ENCODE measurements around the gene ASB5. TPM values are rescaled to one million over a fixed set of nuclear protein-coding genes. Genes with fewer than 3 reads are reported as not detected.

ASB5 gene
- total and polyA plus RNA-seq, 10 of the 15 experiments (the other 5 are each of a cell fraction or from before 2014, with no cell fraction given): not detected

GRCh38 chr4:176193938-176194337 is 75.1 kb downstream of the ASB5 start (continued):
- TF ChIP-seq REST (IDR thresholded peaks at IDR 0.05; ENCODE audit: low read depth, low read length) (no peak), HDAC6 (IDR thresholded peaks at IDR 0.05; ENCODE audit: unreplicated experiment) (no peak), IKZF2 (IDR thresholded peaks at IDR 0.05) (no peak), IKZF1 (conservative IDR thresholded peaks at IDR 0.05) (no peak), BACH1 (IDR thresholded peaks at IDR 0.05; ENCODE audit: borderline replicate concordance) (no peak), MAX (IDR thresholded peaks at IDR 0.05; ENCODE audit: low read depth, low read length) (no peak), SRF (IDR thresholded peaks at IDR 0.05; ENCODE audit: low read depth in 2 of 2, low read length in 2 of 2) (no peak)

GRCh38 chr4:176193126-176193525 is 75.9 kb downstream of the ASB5 start:
- intact Hi-C loops (cut with micrococcal nuclease; ENCODE audit: unreplicated experiment) (no loop called here), in situ Hi-C loops (cut with MboI) (no loop called here)
- TF ChIP-seq KLF5 (IDR thresholded peaks at IDR 0.05; ENCODE audit: partially characterized antibody): no peak
- no peak for TF ChIP-seq ASH2L (IDR thresholded peaks at IDR 0.05; ENCODE audit: borderline replicate concordance, low read depth)
- no peak for TF ChIP-seq SUPT20H (IDR thresholded peaks at IDR 0.05; ENCODE audit: borderline replicate concordance, control insufficient read depth, low read depth, low read length)
- no peak for TF ChIP-seq HCFC1 (IDR thresholded peaks at IDR 0.05; ENCODE audit: low read length)
- TF ChIP-seq PML (IDR thresholded peaks at IDR 0.05; ENCODE audit: low read length): no peak
- no peak for TF ChIP-seq ZNF384 (IDR thresholded peaks at IDR 0.05; ENCODE audit: borderline replicate concordance, low read depth, low read length)
- TF ChIP-seq CEBPZ (IDR thresholded peaks at IDR 0.05; ENCODE audit: low read depth, low read length): no peak
- no peak for TF ChIP-seq ZBTB33 (IDR thresholded peaks at IDR 0.05)
- TF ChIP-seq TBL1XR1 (IDR thresholded peaks at IDR 0.05; ENCODE audit: low read depth, low read length): no peak

More at GRCh38 chr4:176193126-176193525, 75.9 kb downstream of the ASB5 start:
- Histone ChIP-seq H2AFZ (ENCODE audit: control insufficient read depth, low read depth, low read length) (no peak overlapping the region), H3K4me2 (ENCODE audit: control insufficient read depth, insufficient read depth) (no peak overlapping the region), H3K27me3 (replicated peaks in 1 of 2; ENCODE audit: control insufficient read depth in 2 of 2, insufficient read depth in 2 of 2, low read length in 1 of 2) (peaks cover 0 to 1% of the 10 kb centered on the region in 2 experiments; a peak in 2 of 4 replicates), H3K4me3 (no peak overlapping the region), H4K20me1 (ENCODE audit: control insufficient read depth, insufficient read depth) (no peaks in the 10 kb centered on the region), H3K27ac (ENCODE audit: control insufficient read depth, insufficient read depth) (no peak overlapping the region), H3K9me3 (replicated peaks; ENCODE audit: control insufficient read depth, insufficient read depth, low read length) (no peaks in the 10 kb centered on the region; the same call in 2 of the 3 replicates), H3K9ac (ENCODE audit: control insufficient read depth, insufficient read depth, low read length) (no peak overlapping the region), H3K36me3 (ENCODE audit: control insufficient read depth in 2 of 2, insufficient read depth in 2 of 2, low read length in 1 of 2) (no peaks in the 10 kb centered on the region), H3K79me2 (ENCODE audit: control insufficient read depth, insufficient read depth, low read length) (no peaks in the 10 kb centered on the region), H3K4me1 (ENCODE audit: control insufficient read depth, insufficient read depth, low read length) (peaks cover 12% of the 10 kb centered on the region)
- BruUV-seq (replicated peaks): no TSS peak
- ChIA-PET SMC1A (ENCODE audit: uncharacterized antibody, unreplicated experiment) (no interaction called here), POLR2A (no interaction called here), CTCF (no interaction called here), RAD21 (ENCODE audit: unreplicated experiment) (no interaction called here)
- FAIRE-seq (no peak), DNase-seq (ENCODE audit: low read depth, low spot score) (no peak), ATAC-seq (no peak)
- 12% methylated on average over 4 of the region's 4 CpGs for WGBS (ENCODE audit: insufficient coverage, insufficient replicate concordance, low lambda C conversion rate, missing lambda C conversion rate)
